ENCODE results near the gene ABCB11.
A peak's percentile ranks its signal among the peaks of the same experiment; 100 is the strongest.

- no peak for TF ChIP-seq RFX7 (CRISPR knock-in tag; IDR thresholded peaks at IDR 0.05)
- TF ChIP-seq KDM1A (IDR thresholded peaks at IDR 0.05): 0 out of 4 replicates have a peak, but pooled peaks of 1 of the 2 experiments have one; percentile 8
These were observed 28.9 kb downstream of the ABCB11 start for GRCh38 chr2:169002161-169002738.
